ENCODE data around the gene LRP1B.
"Not testable (repeated sequence)": the region's sequence is repeated elsewhere in the genome, so short reads cannot be mapped to it uniquely, and the experiment has no call there.

The LRP1B gene

DNA sequence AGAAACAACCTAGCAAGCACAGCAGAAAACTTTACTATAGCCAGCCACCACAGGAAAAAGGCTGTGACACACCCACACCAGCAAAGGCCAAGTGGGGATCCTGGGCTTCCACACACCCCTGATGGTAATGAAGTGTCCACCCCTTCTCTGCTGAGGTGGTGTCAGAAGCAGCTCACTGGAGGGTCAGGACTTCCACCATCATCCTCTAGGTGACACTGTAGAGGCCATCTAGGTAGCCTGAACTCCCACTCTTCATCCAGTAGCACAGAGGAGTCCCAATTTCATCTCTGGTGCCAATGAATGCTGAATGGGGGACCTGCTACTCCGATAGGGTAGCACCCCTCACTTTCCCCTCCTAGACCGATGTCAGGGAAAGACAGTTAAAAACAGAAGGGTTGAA lies 1544.4 kb downstream of the LRP1B start:
- peak in 3 of 4 experiments; percentile 6 to 14 (median 8) for DNase-seq

DNA sequence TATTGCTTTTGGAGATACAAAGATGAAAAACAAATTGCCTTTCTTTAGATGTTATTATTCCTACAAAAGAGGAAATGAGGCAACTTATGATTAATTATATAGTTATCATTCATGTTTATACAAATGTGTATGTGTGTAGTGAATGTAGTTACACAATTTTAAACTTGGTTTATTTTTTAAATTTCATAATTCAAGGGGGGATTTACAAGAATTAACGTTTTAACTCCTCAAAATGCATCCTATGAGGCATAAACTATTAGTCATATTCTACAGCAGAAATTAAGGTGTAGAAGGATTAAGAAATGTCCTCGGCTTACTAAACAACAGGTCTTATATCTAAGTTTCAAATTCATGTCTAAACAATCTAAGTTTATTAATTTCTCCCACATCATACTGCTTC lies 1545.8 kb downstream of the LRP1B start:
- DNase-seq: no peak

DNA sequence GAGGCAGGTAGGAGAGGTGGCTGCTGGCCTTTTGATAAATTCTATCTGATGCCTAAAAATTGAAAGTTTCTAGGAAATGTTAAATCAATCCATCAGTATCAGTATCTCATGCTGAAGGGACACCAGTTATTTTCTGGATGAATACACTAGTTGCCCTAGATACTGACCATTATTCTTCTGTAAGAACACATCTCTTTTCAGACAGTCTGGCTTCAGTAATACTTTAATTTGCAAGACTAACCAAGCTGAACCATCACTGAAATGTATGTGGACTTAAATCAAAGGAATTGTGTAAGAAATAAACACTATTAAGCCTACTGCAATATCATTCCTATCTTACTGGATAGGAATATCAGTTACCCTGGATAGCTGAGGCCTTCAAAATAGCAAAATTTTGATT lies 1546.3 kb downstream of the LRP1B start:
- no peak for DNase-seq

DNA sequence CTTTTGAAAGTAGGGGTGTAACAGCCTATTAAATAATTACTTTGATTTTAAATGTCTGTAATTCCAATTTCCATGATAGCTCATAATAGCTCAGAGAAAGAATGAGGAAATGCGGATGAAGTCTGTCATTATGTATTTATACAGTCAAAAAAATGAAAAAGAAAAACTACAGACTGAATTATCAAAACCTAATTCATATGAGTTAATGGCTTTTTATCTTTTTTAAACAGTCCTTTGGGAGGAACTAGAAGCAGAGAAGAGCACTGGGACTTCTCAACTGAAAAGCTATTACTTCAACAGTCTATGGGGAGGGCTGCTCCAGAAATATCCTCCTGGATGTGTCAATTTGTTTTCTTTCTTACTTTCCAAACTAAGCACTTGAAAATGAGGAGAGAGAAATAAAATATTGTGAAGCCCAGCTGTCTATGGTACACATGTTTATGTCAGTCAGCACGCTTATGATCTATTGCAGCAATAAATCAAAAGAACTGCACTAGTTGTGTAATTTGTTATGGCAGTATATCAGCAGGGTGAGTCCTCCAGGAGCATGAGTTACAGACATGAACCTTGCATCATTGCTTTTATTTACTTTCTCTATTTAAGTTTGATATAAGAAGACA lies 1550.2 kb downstream of the LRP1B start:
- DNase-seq: no peak

DNA sequence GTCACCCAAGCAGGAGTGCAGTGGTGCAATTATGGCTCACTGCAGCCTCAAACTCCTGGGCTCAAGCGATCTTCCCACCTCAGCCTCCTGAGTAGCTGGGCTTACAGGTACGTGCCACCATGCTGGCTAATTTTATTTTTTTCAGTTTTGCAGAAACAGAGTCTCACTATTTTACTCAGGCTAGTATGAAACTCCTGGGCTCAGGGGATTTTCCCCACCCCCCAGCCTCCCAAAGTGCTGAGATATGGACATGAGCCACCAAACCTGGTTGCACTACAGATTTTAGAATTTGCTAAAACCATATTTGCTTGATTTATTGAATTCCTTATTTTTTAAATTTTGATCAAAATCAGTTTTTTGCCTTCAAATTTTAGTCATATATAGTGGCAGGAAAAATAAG lies 1553.4 kb downstream of the LRP1B start:
- no peak for DNase-seq

DNA sequence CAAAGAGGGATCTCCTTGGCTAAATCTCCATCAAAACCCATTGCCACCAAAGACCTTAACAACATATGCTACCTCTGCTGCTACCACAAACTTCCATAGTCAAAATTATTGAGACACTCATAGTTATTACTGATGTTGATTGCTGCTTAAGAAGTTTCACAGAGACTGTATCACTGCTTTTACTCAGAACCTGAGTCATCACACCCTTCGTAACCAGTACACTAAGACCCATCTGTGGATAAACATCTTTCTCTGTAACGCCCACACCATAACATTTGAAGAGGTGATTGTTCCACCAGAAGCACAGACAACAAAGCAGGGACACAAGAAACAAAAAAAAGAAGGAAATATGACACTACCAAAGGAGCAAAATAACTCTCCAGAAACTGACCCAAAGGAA lies 1563.1 kb downstream of the LRP1B start:
- DNase-seq: no peak

DNA sequence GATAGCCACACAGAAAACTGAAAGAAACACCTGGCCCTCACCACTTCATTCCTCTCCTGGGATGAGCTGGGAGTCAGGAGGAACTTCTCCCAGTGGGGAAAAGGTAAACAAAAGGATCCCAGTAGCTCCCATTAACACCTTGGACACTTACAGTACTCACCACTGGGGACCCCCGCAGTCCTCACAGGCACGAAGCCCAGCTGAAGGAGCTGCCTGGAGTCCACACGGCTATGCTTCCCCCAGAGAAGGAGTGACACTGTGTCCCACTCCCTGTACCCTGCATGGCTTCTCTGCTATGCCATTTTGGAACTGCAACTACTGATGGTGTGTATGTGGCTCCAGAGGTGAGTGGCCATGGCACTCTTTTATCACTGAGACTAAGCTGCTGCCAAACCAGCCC lies 1565.1 kb downstream of the LRP1B start:
- no peak for DNase-seq

DNA sequence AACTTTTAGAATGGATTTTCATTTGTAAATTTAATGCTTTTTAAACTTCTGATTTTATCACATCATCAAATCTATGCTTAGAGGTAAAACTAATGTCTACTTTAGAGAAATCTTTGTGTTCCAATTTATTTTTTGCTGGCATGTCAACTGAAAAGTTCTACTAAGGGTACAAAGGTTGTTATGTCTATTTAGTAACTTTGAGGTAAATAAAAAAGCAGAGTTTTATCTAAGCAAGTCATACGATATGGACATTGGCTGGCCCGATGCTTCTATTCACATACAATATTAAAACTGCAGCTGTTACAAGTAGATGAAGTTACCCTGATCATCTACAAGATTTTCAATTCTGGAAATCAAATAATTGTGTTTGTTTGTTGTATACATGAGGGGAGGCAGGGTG lies 1575.1 kb downstream of the LRP1B start:
- DNase-seq: no peak

DNA sequence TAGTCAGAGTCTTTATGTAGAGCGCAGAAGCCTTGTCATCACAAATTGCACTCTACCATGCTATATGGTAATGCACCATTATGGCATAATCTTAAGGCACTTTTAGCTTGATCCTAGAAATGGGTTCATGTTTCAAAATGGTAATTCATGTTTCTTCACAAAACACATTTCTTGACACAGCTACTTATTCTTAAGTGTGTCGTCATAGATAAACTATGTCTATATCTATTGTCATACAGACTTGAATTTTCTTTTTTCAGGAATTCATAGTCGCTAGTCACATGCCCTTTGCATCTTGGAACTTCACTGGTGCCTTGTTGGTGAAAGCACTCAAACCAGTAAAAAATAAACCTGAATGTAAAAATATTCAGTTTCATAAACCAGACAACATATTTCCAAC lies 1578.2 kb downstream of the LRP1B start:
- no peak for DNase-seq

DNA sequence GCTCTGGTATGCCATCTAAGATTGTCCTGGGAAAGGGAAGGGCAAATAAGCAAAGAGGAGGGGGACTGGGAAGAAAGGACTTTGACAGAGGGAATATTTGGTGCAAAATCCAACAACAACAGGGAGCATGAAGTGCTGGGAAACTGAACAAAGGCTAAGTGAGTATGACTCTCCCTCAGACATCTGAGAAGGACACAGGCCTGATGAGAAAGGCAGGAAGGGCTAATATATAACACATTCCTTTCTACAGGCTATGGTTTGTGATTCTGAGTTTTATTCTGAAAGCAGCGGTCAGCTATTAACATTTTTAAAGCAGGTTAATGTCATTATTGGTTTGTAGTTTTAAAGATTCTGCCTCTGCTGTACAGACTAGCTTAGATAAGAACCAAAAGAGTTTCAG lies 1579.5 kb downstream of the LRP1B start:
- no peak for DNase-seq

DNA sequence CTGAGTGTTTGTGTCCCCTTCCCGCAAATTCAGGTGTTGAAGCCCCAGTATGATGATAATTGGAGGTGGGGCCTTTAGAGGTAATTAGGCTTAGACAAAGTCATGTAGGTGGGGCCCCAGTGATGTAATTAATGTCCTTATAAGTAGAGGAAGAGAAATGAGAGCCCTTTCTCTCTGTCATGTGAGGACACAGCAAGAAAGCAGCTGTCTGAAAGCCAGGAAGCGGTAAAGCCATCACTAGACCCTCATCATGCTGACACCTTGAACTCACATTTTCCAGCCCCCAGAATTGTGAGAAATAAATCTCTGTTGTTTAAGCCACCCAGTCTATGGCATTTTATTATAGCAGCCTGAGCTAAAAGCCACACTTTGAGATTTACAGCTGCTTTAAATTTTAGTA lies 1580.0 kb downstream of the LRP1B start:
- DNase-seq: no peak

DNA sequence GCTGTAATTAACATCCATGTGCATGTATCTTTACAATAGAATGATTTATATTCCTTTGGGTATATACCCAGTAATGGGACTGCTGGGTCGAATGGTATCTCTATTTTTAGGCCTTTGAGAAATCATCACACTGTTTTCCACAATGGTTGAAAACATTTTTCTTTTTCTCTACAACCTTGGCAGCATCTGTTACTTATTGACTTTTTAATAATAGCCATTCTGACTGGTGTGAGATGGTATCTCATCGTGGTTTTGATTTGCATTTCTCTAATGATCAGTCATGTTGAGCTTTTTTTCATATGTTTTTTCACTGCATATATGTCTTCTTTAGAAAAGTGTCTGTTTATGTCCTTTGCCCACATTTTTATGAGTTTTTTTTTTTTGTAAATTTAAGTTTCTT lies 1586.0 kb downstream of the LRP1B start:
- DNase-seq: not testable (repeated sequence)

DNA sequence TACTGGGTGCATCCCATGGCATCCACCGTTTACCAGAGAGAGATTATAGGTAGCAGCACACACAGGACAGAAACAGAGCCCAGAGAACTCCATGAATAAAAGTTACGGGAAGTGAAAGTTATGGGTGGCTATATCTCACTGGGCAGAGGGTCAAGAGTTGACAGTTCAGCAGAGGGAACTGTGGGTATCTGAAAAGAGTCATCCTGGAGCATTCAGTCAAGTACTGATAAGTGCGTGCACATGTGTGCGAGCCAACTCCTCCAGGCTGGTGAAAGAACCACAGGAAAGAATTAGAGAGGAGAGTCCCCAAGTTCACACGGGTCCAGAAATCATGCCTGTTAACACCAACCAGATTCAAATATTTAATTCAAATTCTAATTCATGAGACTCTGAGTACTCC lies 1588.2 kb downstream of the LRP1B start:
- no peak for DNase-seq

DNA sequence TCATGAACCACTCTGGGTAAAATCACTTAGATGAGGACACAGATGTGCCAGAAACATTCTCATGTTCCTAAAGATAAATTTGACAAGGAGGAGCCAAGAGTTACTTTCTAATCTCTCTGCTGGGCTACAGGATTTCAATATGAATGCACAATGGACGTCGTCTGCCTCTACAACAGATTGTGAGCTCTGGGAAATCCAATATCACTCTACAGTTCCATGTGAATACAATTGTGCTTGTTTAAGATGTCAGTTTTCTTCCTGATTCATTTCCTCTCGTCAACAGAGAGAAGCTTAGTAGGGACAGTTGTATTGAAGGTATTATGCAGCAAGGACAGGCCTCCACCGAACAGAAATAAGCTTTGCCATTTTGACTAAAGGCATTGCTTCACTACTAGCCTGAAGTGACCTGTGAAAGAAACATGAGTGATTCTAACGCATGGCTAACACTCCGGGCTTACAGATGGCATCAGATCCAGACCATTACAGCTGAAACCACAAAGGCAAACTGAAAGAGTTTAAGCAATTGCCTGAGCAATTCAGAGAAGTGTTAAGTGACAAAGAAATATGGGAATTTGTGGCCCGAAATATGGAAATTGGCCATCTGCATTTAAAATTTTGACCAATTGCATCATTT lies 1591.5 kb downstream of the LRP1B start:
- DNase-seq: no peak

DNA sequence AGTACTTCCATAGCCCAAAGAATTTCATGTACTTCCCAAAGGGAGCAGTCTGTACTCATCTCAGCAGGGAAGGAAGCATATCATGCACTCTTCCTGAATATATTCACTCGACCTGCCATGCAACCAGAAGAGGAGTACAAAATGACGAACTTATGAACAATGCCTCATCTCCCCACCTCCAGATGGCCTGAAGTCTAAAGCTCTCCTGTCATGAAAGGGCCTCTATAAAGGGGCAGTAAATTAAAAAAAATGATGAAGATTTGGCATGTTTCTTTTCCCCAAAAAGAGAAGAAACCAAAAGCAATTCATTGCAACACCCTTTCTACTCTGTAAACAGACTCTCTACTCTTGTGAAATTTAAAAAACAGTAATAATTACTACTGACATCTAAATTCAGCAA lies 1601.1 kb downstream of the LRP1B start:
- DNase-seq: no peak

DNA sequence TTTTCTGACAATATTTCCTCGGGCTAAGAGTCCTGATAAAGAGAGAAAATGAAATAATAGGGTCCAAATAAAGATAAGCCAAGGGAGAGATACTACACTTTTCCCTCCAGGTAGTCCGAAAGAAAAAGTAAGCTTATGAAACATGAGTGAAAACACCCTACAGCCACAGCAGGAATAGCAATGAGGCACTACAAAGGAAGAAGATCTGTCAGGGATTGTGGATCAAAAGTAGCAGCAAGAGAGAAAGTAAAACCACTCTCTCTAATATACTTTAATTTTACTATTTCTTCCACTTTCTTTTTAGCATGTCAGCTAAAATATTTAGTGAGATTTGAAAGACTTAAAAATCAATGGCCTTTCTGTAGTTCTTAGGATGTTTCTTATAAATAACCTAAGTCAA lies 1601.8 kb downstream of the LRP1B start:
- no peak for DNase-seq

DNA sequence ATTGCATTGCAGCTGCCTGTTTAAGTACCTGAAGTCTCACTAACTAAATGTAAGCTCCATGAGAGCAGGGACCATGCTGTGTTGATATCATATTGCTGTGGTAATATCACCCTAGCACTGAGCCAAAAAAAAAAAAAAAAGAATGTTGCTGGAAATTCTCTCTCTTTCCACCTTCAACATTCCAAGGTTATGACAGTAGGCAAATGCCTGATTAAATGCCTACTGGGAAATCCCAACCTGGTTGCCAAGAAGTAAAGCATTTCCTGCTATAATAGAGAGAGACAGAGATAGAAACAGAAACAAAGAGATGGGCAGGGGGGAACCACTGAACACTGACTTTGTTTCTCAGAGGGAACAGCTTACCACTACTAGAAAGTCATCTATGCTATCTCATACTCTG lies 1604.2 kb downstream of the LRP1B start:
- no peak for DNase-seq

DNA sequence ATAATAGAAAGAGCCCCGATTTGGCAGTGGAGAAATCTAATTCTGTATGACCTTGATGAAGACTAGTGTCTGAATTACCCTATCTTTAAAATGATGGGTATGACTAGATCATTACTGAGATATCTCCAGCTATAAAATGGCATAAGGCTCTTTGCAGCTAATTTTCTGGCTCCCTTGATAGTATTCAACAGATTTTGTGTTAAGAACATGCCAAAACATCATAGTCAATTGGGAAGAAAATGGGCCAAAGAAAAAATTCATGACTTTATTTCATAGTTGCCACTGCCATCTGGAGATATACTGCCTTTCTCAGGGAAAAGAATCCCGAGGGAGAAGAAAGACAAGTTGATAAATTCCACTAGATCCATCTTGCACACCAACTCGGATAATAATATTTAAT lies 1618.7 kb downstream of the LRP1B start:
- no peak for DNase-seq

DNA sequence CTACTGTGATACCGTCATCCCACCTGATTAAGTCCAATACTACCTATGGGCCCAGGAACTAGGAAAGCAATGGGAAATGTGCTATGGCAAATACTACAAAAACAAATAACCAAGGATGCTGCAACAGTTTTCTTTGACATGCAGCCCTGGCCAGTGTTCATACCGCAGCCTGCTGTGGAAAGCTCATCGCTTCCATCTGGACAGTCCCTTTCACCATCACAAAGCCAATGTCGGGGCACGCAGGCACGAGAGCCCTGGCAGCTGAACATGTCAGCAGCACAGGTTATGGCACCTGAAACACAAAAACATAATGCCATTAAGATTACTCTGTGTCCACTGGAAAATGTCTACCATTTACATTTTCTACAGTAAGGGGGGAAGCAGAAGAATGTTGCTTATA lies 1621.1 kb downstream of the LRP1B start:
- no peak for DNase-seq

DNA sequence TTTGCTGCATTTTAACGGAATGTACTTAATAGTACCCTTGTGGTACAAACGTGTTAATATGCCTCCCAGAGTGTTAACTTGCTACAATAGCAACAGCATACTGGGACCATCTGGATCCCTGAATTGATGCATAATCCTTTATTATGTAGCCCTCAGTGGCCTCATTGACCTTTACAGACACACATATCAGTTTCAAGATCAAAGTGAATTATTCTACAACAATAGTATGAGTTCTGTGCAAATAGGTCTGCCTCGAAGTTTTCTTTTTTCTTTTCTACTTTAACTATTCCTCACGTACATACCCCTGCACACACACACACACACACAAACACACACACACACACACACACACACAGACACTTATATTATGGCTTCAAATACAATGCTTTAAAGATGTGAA lies 1622.1 kb downstream of the LRP1B start:
- DNase-seq: no peak

DNA sequence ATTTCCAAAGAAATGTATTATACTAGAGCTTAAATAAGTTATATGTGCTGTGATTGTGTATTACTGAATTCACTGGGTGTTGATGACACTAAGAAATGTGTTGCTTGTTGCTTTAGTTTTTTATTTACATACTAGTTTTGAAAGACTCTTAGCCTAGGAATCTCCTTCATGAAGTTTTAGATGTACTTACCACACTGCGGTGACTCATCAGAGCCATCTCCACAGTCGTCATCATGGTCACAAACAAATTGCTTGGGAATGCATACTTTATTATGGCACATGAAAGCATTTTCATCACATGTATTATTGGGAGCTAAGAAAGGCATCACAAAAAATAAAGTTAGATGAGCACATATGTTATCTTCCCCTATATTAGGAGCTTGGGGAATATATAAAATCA lies 1624.2 kb downstream of the LRP1B start:
- DNase-seq: no peak

DNA sequence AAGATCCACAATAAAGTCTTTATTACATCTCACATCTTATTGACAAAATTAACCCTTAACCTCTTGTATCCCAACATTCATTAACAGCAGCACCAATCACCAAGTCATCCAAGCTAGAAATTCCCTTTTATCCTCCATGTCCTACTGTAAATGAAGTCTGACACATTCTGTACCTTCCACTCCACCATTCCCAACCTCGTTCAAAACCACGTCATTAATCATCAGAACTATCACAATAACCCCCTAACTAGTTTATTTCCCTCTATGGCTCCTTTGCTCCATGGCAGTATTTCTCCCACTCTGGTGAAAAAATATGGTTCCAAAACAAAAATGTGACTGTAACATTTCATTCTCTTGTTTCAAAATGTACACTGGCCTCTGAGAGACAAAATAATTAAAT lies 1626.2 kb downstream of the LRP1B start:
- no peak for DNase-seq

DNA sequence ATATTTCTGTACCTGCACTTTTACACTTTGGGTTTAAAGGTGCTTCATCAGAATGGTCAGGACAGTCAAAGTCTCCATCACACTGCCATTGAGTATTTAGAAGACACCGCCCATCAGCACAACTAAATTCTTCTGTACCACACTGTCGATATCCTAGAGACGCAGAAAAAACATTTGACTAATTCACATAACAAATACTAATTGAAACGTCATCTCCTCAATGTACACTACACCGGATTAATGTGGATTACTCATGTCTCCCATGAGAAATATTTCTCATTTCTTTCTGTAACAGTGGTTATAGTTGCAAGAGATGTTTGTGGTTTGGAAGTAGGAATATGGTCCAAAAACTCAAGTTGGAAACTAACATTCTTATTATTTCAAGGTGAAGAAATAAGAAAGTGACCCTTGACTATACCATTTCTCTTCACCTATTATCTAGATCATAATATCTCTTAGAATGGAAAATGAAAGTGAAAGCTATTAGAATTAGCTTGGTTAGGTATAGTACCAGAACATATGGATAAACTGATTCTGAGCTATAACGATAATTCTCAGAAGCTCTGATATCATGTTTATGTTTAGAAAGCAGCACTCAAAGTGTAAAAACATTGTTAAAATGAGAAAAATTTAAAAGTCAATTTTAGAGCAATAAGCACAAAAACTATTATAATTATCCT lies 1627.7 kb downstream of the LRP1B start:
- no peak for DNase-seq

DNA sequence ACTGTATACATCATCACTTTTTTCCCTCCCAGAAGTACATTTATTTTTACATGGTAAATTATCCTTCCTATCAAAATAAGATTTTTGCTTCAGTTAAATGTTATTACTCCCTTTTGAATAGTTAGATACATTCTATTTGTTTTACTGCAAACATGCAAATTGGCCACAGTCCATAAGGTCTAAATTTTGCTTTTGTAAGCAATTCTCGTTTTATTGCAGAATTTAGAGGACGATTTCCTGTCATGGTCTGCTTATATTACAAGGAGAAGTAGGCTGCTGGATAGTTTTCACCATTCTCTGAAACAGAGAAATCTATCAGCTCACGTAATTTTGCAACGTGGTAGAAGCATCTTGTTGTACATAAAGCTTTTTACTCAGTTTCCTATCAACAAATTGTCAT lies 1632.5 kb downstream of the LRP1B start:
- DNase-seq: no peak

DNA sequence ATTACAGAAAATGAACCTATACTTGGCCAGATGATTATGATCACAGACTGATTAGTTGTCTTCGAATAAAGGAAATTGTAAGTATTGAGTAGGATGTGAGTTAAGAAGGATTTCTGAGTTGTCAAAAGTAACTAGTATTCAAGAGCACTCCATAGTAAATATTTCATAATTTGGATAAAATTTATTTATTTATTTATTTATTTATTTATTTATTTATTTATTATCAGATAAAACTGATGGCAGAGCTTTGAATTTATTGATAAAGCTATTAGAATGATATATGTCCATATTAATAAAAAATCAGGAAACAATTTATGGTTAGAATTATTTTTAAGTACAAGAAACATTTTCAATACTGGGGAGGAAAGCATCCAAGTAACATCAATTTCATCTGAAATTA lies 1634.1 kb downstream of the LRP1B start:
- no peak for DNase-seq
